Right hindlimb (tissue), 1 donor: Measurements from ENCODE around the gene HBEGF.

Experiments
- DNase-seq: peaks from one replicate; pipeline ENCODE4 v3.0.0-alpha.2; 2018

The HBEGF gene

DNA sequence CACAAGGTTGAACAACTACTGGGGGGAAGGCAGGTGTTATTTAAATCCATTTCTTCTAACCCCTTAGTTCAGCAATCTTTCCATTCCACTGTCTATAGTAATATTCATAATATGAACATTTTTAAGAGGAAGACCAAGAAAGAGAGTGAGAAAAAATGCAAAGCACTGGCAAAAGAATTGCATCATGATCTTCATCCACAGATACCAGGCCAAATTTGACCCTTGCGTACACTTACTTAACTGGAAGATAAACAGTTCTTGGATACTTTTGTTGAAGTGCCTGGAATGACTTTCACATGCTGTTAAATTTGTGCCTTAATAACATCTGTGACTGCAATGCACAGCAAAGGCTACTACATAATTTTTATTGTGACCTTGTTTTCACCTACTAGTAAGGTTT, 45.3 kb downstream of the HBEGF start:
- no peak for DNase-seq

DNA sequence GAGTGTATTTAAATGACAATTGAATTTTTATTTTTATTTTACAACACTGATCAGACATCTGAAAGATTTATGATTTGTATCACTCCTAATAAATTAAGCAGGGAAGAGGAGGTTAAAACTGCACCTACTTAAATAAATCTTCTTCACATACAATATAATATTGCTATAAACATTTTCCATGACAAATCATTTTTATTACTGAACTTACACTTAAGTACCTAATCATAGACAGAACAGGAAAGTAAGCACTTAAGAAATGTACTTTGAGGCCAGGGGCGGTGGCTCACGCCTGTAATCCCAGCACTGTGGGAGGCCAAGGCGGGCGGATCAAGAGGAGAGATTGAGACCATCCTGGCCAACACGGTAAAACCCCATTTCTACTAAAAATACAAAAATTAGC, 47.3 kb downstream of the HBEGF start:
- no peak for DNase-seq

DNA sequence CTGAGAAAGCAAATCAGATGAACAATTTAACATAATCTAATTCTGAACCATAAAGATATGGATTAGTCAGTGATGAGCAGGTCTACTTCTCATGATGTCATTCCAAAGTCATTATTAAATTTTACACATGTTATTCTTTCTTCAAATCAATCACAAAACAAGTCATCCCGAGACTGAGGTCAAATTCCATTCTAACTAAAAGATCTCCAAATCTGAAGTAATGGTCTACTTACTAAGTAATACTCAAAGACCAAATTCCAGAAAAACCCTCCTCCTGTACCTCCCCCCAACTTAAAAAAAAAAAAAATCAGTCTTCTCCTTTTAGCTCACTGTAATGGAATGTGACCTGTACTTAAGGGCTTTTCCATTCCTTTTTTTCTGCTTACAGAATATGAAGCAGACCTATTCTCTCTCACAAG, 48.2 kb downstream of the HBEGF start:
- no peak for DNase-seq

DNA sequence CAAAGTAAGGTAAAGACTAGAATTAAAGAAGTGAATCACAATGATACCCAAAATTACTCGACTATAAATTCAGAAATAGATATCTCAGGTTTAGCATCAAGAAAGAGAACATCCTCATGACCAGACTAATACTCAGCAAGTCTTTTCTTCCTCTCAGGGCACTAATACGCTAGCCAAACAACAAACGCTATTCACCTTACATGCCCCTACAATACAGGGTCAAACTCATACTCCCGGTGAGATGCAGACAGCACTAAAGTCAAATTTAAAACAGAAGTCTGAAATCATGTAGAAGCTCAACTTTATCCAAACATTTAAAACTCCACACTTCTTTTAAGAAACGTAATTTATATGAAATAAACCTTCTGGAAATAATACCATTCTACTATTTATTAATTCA, 49.1 kb downstream of the HBEGF start:
- DNase-seq = no peak

DNA sequence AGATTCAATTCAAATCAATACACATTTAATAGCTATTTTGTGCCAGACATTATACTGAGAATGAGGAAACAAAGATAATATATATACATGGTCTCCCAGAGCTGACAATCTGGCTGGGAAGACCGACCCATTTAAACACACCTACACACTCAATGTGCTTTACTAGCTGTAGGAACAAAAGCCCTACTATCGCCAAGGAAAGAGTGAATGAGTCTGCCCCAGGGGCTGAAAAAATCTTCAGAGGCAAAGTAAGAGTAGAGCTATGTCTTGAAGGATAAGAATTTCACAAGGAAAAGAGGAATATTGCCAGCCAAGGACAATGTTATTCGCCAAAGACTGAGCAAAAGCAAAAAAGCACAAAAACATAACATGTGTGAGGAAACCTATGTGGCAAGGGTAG, 50.1 kb downstream of the HBEGF start:
- no peak for DNase-seq

DNA sequence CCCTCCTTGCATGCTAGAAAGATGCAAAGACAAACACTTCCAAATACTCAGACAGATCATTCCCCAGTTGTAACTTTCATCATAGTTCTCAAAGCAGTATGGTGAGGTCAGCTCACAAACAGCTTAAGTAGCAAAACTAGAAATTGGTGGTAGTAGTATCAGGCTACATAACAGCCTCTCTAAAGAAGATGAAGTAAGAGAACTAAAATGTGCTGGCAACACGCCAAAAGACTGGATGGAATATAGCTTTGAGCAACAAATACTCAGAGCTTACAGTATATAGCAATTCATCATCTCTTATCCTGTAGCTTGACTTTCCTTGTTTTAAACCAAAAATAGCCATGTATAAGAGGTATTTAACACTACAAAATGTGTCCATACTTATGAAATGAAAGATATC, 51.0 kb downstream of the HBEGF start:
- peak; percentile 66 for DNase-seq

DNA sequence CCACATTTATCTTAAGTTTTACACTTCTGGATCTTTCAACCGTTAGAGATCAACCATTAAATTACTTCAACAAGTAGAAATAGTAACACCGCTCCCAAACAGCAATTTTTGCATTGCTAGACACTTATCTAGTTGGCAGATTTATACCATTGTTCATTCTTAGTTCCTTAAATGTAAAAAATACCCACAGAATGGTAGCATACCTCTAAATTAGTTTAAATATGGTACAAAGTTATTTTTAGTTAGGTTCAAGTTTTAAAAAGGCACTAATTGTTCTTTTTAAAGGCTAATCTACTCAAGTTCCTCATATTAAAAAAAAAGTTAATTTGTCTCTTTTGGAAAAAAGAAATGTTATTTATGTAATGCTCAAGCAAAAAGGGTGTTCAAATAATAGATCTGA, 51.6 kb downstream of the HBEGF start:
- no peak for DNase-seq

DNA sequence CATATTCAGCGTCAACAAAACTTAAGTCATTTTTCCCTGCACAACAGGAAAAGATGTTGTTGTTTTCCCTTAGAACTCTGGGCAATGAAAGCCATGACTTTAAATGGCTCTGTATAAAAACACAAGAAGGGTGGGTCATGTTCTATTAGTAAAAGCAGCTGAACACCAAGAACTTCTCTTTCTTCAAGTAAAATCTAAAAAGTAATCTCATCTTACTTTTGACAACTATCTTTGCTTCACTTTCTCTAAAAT, 52.6 kb downstream of the HBEGF start:
- DNase-seq = no peak

DNA sequence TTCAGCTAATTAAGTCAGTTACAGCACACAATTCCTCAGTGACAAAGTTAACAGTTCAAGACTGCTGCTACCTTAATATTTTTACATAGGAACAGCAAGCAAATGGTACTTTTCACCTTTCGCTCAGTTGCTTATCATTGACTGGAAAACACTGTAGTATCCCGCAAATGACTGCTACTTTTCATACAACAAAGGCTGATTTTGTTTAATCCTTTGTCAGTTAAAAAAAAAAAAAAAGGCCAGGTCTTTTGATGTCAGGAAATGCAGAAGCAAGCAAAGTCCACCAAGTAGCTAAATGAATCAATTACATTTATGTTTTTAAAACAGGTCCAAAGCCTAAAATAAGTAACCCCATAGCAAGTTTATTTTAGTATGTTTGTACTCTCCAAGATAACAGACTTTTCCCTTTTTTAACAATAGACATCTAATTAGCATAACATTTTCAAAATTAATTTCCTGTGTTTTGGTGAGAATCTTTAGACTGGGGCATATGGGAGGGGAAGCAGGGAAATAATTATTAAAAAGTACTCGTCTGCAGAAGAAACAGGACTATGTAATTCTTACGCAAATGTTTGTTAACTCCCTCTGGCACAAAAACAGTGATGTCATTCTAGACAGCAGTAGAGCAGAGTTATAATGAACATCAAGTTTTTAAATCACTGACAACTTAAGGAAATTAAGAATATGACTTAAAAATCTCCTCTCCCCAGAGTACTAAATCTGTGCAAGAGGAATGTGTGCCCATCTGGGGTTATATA, 53.1 kb downstream of the HBEGF start:
- no peak for DNase-seq

DNA sequence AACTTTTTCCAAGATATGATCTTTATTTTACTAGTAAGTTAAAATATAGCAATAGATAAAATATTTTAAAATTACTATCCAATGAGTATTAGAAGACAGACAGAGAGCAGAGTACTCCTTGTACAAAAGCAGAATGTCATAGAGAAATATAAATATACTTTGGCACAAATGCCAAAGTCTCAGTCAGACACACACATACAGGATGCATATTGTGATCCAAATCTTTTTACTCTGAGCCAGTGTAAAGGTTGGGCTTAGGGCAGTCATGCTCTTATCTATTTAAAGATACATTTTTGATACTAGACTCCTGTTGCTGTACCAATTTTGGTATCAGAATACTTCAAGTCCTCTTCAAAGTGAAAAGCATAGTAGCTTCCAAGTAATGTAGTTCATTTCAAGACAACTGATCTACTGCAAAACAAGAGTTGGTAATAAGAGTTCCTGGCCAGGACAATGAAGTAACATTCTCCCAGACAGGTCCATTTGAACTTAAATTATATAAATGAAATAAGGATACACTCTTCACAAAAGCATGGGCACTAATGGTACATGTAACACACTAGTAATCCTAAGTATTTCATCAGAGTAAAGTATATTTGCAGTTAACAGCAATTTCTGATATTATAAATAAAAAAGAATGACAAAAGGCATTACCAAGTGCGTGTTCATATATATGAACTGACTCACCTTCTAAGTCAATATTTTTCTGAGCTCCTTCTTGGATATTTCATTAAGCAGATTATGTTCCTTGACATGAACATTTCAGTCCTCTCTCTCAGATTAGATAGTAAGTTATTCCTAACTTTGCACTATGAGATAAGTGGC, 54.0 kb downstream of the HBEGF start:
- DNase-seq = no peak

DNA sequence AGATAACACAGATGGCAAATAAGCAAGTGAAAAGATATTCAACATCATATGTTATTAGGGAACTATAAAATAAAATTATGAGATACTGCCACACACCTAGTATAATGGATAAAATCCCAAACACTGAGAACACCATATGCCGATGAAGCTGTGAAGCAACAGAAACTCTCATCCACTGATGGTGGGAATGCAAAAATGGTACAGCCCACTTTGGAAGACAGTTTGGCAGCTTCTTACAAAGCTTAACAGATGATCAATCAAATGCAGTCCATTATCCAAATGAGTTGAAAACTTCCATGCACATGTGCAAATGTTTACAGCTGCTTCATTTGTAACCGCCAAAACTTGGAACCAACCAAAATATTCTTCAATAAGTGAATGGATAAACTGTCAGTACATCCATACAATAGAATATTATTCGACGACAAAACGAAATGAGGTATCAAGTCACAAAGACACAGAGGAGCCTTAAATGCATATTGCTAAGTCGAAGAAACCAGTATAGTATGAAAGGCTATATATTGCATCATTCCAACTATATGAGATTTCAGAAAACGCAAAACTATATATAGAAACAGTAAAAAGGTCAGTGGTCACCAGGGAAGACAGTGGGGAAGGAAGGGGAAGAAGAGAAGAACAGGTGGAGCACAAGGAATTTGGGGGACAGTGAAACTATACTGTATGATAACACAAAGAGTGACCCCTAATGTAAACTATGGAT, 58.4 kb downstream of the HBEGF start:
- no peak for DNase-seq

DNA sequence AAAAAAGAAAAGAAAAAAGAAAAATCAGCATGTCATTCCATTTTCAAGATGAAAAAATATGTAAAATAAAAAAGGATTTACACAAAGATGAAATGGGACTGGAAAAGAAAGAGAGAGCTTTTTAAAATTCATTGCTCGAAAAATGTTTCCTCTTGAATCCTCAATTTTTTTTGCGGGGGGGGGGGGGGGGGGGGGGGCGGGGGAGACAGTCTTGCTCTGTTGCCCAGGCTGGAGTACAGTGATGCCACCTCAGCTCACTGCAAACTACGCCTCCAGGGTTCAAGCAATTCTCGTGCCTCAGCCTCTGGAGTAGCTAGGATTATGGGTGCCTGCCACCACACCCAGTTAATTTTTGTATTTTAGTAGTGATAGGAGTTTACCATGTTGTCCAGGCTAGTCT, 60.0 kb downstream of the HBEGF start:
- DNase-seq = no peak

DNA sequence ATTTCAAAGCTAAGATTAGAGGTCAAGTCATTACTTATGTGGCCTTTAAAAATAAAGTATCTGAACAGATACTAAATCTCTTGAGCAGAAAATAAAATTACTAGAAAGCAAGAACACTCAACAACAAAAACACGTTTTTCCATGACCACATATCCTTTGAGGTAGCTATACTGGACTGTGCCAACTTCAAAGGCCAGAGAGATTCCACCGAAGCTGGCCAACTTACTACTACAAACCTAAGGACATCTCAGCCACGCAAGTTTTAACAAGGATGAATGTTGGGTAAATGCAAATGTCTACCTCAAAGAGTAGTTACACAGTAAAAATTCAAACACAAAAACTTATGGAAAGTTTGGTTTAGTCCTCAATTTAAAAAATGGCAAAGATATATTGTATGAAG, 62.4 kb downstream of the HBEGF start:
- DNase-seq = no peak
